CD4-positive, alpha-beta T cell (primary cell): ENCODE data around the gene FNIP1. TPM values are rescaled to one million over a fixed set of nuclear protein-coding genes. Genes with fewer than 3 reads are reported as not detected.
"Not testable (repeated sequence)": the region's sequence is repeated elsewhere in the genome, so short reads cannot be mapped to it uniquely, and the experiment has no call there.

Experiments
- ATAC-seq: fragments of 200-7000 bp; cut with Tn5 transposase; one replicate; pipeline ENCODE4 v1.10.0; 2022; ENCODE audit warnings: mild to moderate bottlenecking; ENCODE audit not compliant: poor library complexity
- CTCF ChIA-PET: fragments of 350-600 bp; sonication (Branson Sonifier 250); formaldehyde crosslinking; loops from one replicate; lab custom pipeline; 2021; ENCODE audit warnings: antibody characterized with exemption, inconsistent platforms; lab: Charles Lee
- POLR2A ChIA-PET: fragments of 350-600 bp; sonication (Branson Sonifier 250); formaldehyde crosslinking; loops from one replicate; lab custom pipeline; 2021; ENCODE audit warnings: antibody characterized with exemption, inconsistent platforms; lab: Charles Lee
- DNase-seq, 14 experiments: peaks; one replicate each; pipeline ENCODE4 v3.0.0-alpha.2; 2013 to 2020; ENCODE audit warnings: mixed read lengths in 2 of 14
- H3K27ac ChIP-seq, 2 donors: one replicate each; pipeline versions ENCODE4 v1.5.1 to v1.7.0; 2013; ENCODE audit warnings: low read length in 2 of 2, low read depth in 1 of 2, mild to moderate bottlenecking in 1 of 2
- H3K27me3 ChIP-seq, 2 experiments: 1 replicate in 1 of 2; 2 replicates in 1 of 2; pipeline versions ENCODE4 v1.6.1 to v1.7.0; 2013; ENCODE audit warnings: low read length in 2 of 2, control low read depth in 1 of 2, mild to moderate bottlenecking in 1 of 2, moderate library complexity in 1 of 2; ENCODE audit not compliant: insufficient read depth in 2 of 2, control insufficient read depth in 1 of 2
- H3K36me3 ChIP-seq: one replicate; pipeline ENCODE4 v1.6.1; 2013; ENCODE audit warnings: low read length, control low read depth; ENCODE audit not compliant: insufficient read depth
- H3K4me1 ChIP-seq: one replicate; pipeline ENCODE4 v1.6.1; 2013; ENCODE audit warnings: low read length, control low read depth; ENCODE audit not compliant: insufficient read depth
- H3K4me3 ChIP-seq: one replicate; pipeline ENCODE4 v1.5.1; 2013; ENCODE audit warnings: mild to moderate bottlenecking, low read length, moderate library complexity
- H3K9me3 ChIP-seq, 2 experiments: 1 replicate in 1 of 2; 2 replicates in 1 of 2; pipeline versions ENCODE4 v1.6.1 to v1.7.0; 2013; ENCODE audit warnings: low read length in 2 of 2, mild to moderate bottlenecking in 2 of 2, control low read depth in 1 of 2, moderate library complexity in 1 of 2; ENCODE audit not compliant: control insufficient read depth in 1 of 2, insufficient read depth in 1 of 2
- H3K27ac Mint-ChIP-seq: one replicate; pipeline ENCODE4 v1.8.0; 2020; ENCODE audit warnings: mixed read lengths
- H3K27me3 Mint-ChIP-seq: one replicate; pipeline ENCODE4 v1.8.0; 2021; ENCODE audit warnings: mixed read lengths
- H3K36me3 Mint-ChIP-seq: one replicate; pipeline ENCODE4 v1.8.0; 2021; ENCODE audit warnings: low read depth, mixed read lengths
- H3K4me1 Mint-ChIP-seq: one replicate; pipeline ENCODE4 v1.8.0; 2021; ENCODE audit warnings: low read depth, mixed read lengths
- H3K4me3 Mint-ChIP-seq: one replicate; pipeline ENCODE4 v1.8.0; 2020; ENCODE audit warnings: mild to moderate bottlenecking, mixed read lengths
- H3K9me3 Mint-ChIP-seq: one replicate; pipeline ENCODE4 v1.8.0; 2020; ENCODE audit warnings: mixed read lengths
- intact Hi-C, 2 experiments: fragments of 100-400 bp; cut with DNase I in 1 of 2; cut with micrococcal nuclease in 1 of 2; formaldehyde crosslinking; loops; one replicate each; pipeline versions ENCODE4 v1.15.1 to v1.9.0; 2023 to 2025; cut with DNase I, micrococcal nuclease
- total RNA-seq, 174 experiments: library from RNA in 2 of 174; stranded (reverse) in 2 of 174; gene quantifications; one replicate each; pipeline ENCODE4 v1.2.3 and lab custom pipeline; 2021 to 2026
- TF ChIP-seq, protein P1 (sequence below): fragments of 200-600 bp; IDR thresholded peaks from one replicate; pipeline ENCODE4 v1.8.0; 2022; ENCODE audit warnings: antibody characterized with exemption, mild to moderate bottlenecking

FNIP1 gene
- total RNA-seq, 2 experiments from 2014 or later, result 34.5 to 34.7 TPM

DNA sequence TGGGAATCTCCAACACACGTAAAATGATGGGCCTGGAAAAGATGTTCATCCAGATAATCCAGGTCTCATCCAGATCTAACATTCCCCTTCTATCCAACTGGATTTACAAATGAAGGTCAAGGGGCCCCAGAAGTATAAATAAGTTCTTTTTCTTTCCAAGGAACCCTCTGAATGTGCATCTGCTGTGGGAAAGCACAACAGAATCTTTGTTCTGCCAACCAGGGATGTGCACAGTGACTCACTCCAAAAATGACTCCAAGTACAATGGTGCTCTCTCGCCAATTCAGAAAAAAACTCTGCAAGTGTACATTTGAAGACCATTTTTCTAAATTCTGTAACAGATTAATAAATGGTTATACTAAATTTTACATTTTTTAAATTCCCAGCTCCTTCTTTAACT, 174.2 kb downstream of the FNIP1 start:
- POLR2A ChIA-PET, result no interaction called here
- no peaks in the 10 kb centered on the region for H3K27me3 Mint-ChIP-seq
- no peak overlapping the region for H3K27ac ChIP-seq

DNA sequence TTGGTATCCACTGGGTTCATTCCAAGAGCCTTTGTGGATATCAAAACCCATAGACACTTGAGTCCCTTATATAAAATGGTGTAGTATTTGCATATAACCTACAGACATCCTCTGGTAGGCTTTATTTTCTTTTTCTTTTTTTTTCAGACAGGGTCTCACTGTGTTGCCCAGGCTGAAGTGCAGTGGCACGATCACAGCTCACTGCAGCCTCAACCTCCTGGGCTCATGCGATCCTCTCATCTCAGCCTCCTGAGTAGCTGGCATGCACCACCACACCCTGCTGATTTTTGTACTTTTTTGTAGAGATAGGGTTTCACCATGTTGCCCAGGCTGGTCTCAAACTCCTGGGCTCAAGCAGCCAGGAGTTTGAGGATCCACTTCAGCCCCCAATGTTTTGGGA, 175.7 kb downstream of the FNIP1 start:
- intact Hi-C loops, H3K4me3 ChIP-seq, H3K9me3 ChIP-seq, CTCF ChIA-PET, H3K27me3 Mint-ChIP-seq, POLR2A ChIA-PET, DNase-seq, H3K4me1 ChIP-seq, H3K4me3 Mint-ChIP-seq, ATAC-seq, H3K27me3 ChIP-seq, H3K9me3 Mint-ChIP-seq, H3K27ac ChIP-seq: not testable (repeated sequence)
- H3K27ac Mint-ChIP-seq, result peak overlapping the region; percentile 42
- peaks cover 11% of the 10 kb centered on the region for H3K36me3 ChIP-seq
- peaks cover 43% of the 10 kb centered on the region for H3K36me3 Mint-ChIP-seq
- H3K4me1 Mint-ChIP-seq, result peaks cover 81% of the 10 kb centered on the region

More for the DNA sequence above, 174.2 kb downstream of the FNIP1 start:
- DNase-seq (no peak), ATAC-seq (no peak)
- CTCF ChIA-PET, result no interaction called here
- intact Hi-C loops, result no loop called here
- TF ChIP-seq, protein P1, sequence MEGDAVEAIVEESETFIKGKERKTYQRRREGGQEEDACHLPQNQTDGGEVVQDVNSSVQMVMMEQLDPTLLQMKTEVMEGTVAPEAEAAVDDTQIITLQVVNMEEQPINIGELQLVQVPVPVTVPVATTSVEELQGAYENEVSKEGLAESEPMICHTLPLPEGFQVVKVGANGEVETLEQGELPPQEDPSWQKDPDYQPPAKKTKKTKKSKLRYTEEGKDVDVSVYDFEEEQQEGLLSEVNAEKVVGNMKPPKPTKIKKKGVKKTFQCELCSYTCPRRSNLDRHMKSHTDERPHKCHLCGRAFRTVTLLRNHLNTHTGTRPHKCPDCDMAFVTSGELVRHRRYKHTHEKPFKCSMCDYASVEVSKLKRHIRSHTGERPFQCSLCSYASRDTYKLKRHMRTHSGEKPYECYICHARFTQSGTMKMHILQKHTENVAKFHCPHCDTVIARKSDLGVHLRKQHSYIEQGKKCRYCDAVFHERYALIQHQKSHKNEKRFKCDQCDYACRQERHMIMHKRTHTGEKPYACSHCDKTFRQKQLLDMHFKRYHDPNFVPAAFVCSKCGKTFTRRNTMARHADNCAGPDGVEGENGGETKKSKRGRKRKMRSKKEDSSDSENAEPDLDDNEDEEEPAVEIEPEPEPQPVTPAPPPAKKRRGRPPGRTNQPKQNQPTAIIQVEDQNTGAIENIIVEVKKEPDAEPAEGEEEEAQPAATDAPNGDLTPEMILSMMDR, result no peak
- Histone ChIP-seq H3K27me3 (no peaks in the 10 kb centered on the region), H3K9me3 (no peaks in the 10 kb centered on the region), H3K36me3 (peaks cover 11% of the 10 kb centered on the region), H3K4me3 (no peak overlapping the region), H3K4me1 (peaks cover 5% of the 10 kb centered on the region)
- Mint-ChIP-seq H3K9me3 (no peaks in the 10 kb centered on the region), H3K4me3 (no peak overlapping the region), H3K36me3 (peaks cover 43% of the 10 kb centered on the region), H3K27ac (no peak overlapping the region), H3K4me1 (peaks cover 81% of the 10 kb centered on the region)

- peaks cover 10% of the 10 kb centered on the region for H3K36me3 ChIP-seq
- DNase-seq, result no peak
- Mint-ChIP-seq H3K36me3 (peaks cover 57% of the 10 kb centered on the region), H3K27ac (peak overlapping the region; percentile 21), H3K4me1 (peaks cover 88% of the 10 kb centered on the region), H3K4me3 (peak overlapping the region; percentile 35), H3K9me3 (no peaks in the 10 kb centered on the region), H3K27me3 (no peaks in the 10 kb centered on the region)
- intact Hi-C loops, result no loop called here
- ATAC-seq, result no peak
- ChIA-PET CTCF (interaction anchor here (1.1 kb wide), 1 partner anchor 10 kb away, joined by 3 read pairs; no protein-coding TSS in a partner anchor), POLR2A (no interaction called here)
- no peak overlapping the region for H3K27ac ChIP-seq
- TF ChIP-seq, protein P1, result no peak
- no peak overlapping the region for H3K4me3 ChIP-seq
- H3K27me3 ChIP-seq, result no peaks in the 10 kb centered on the region
- H3K9me3 ChIP-seq, result no peaks in the 10 kb centered on the region
- peaks cover 8% of the 10 kb centered on the region for H3K4me1 ChIP-seq
These were observed 177.7 kb downstream of the FNIP1 start for GRCh38 chr5:131619102-131619501.

DNA sequence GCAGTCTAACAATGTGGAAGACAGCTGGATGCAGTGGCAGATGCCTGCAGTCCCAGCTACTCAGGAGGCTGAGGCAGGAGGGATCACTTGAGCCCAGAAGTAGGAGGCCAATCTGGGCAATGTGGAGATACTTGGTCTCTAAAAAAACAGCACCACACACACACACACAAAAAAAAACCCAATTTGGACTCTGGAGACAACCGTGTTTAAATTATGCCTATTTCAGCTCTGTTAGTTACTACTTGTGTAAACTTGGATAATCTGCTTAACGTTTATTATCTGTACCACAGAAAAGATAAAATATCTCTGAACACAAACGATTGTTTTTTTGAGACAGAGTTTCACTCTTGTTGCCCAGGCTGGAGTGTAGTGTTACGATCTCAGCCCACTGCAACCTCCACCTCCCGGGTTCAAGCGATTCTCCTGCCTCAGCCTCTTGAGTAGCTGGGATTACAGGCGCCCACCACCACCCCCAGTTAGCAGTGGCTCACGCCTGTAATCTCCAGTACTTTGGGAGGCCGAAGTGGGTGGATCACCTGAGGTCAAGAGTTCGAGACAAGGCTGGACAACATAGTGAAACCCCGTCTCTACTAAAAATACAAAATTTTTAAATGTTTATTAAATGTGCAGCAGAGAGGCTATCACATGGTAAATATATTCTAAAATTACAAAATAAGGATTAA, 179.5 kb downstream of the FNIP1 start:
- Mint-ChIP-seq H3K27me3 (no peaks in the 10 kb centered on the region), H3K9me3 (no peaks in the 10 kb centered on the region), H3K27ac (peak overlapping the region; percentile 41), H3K36me3 (peaks cover 50% of the 10 kb centered on the region), H3K4me1 (peaks cover 84% of the 10 kb centered on the region), H3K4me3 (no peak overlapping the region)
- DNase-seq (no peak), ATAC-seq (no peak)
- no peak overlapping the region for H3K27ac ChIP-seq
- intact Hi-C loops, result no loop called here
- no peak overlapping the region for H3K4me3 ChIP-seq
- H3K4me1 ChIP-seq, result peaks cover 8% of the 10 kb centered on the region
- CTCF ChIA-PET, result no interaction called here
- TF ChIP-seq, protein P1, result no peak
- no peaks in the 10 kb centered on the region for H3K9me3 ChIP-seq
- POLR2A ChIA-PET, result no interaction called here
- peaks cover 2% of the 10 kb centered on the region for H3K36me3 ChIP-seq
- no peaks in the 10 kb centered on the region for H3K27me3 ChIP-seq
